ENCODE data around the gene MAP2K2. TPM values are rescaled to one million over a fixed set of nuclear protein-coding genes. Genes with fewer than 3 reads are reported as not detected.

Gene MAP2K2
- total and polyA plus RNA-seq, 11 donors, result 95.3 to 204 (median 118) TPM

DNA sequence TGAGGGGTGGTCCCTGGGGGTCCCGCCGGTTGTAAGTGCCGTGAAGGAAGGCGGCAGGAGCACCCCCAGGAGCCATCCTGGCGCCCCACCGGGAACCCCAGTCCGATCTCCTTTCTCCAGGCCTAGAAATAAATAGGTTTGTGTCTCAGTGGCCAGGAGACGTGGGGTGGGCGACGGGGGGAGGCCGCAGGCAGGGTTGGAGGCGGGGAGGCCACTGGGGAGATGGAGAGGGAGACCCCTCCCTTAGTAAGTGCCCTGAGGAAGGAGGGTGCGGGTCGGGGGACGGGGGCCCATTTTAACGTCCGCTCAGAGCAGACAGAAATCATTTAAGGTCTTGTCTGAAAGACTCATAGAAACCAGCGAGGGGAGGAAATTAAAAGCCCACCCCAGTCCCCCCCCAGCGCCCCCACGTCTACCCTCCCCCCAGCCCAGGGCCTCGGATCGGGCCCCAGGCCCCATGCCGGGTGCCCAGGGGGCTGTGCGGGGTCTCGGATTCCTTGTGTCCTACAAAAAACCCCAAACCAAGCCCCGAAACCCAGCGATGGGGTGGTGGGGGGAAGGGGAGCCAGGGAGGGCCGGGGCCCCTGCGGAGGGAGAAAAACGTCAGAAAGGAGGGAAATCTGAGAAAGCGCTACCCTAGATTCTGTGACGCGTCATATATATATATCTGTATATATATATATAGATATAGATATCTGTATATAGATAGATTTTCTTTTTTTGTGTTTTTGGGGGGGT lies 76.8 kb downstream of the MAP2K2 start:
- TF ChIP-seq, protein P1, sequence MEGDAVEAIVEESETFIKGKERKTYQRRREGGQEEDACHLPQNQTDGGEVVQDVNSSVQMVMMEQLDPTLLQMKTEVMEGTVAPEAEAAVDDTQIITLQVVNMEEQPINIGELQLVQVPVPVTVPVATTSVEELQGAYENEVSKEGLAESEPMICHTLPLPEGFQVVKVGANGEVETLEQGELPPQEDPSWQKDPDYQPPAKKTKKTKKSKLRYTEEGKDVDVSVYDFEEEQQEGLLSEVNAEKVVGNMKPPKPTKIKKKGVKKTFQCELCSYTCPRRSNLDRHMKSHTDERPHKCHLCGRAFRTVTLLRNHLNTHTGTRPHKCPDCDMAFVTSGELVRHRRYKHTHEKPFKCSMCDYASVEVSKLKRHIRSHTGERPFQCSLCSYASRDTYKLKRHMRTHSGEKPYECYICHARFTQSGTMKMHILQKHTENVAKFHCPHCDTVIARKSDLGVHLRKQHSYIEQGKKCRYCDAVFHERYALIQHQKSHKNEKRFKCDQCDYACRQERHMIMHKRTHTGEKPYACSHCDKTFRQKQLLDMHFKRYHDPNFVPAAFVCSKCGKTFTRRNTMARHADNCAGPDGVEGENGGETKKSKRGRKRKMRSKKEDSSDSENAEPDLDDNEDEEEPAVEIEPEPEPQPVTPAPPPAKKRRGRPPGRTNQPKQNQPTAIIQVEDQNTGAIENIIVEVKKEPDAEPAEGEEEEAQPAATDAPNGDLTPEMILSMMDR (IDR thresholded peaks at IDR 0.05), result no peak
- no peak for TF ChIP-seq POLR2A (IDR thresholded peaks at IDR 0.05)
- ATAC-seq (no peak), DNase-seq (no peak)
- 86 to 91% (median 89%) methylated on average over 33 of the region's 33 CpGs for WGBS, 4 donors
- intact Hi-C loops (cut with DNase I), result no loop called here
- H3K27ac ChIP-seq, result no peak overlapping the region
- no peaks in the 10 kb centered on the region for H3K9me3 ChIP-seq
- peaks cover 0 to 71% (median 48%) of the 10 kb centered on the region in 9 donors for H3K36me3 ChIP-seq
- peaks cover 0 to 39% (median 18%) of the 10 kb centered on the region in 12 donors for H3K4me1 ChIP-seq
- H3K27me3 ChIP-seq, result no peaks in the 10 kb centered on the region
- H3K4me3 ChIP-seq, result no peak overlapping the region

DNA sequence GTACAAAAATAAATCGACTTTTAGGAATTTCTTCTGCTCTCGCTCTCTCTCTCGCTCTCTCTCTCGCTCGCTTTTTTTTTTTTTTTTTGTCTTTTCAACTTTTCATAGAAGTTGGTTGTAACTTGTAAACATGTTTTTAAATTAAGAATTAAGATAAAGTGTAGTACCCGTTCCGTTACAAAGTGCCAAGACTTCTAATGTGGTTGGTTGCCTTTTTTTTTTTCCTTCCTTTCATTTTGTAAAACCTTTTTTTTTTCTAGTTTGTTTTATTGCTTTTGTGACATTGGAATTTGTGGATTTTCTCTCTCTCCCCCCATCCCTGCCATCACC lies 77.6 kb downstream of the MAP2K2 start:
- Histone ChIP-seq H3K4me1 (peaks cover 0 to 31% (median 15%) of the 10 kb centered on the region in 12 donors), H3K27ac (no peak overlapping the region), H3K27me3 (no peaks in the 10 kb centered on the region), H3K4me3 (no peak overlapping the region), H3K36me3 (peaks cover 0 to 70% (median 48%) of the 10 kb centered on the region in 9 donors), H3K9me3 (no peaks in the 10 kb centered on the region)
- 83 to 87% (median 85%) methylated on average over 7 of the region's 7 CpGs for WGBS, 4 donors
- DNase-seq, result no peak
- intact Hi-C loops (cut with DNase I), result no loop called here
- TF ChIP-seq, protein P1 (IDR thresholded peaks at IDR 0.05), result no peak
- TF ChIP-seq POLR2A (IDR thresholded peaks at IDR 0.05), result no peak
- no peak for ATAC-seq

DNA sequence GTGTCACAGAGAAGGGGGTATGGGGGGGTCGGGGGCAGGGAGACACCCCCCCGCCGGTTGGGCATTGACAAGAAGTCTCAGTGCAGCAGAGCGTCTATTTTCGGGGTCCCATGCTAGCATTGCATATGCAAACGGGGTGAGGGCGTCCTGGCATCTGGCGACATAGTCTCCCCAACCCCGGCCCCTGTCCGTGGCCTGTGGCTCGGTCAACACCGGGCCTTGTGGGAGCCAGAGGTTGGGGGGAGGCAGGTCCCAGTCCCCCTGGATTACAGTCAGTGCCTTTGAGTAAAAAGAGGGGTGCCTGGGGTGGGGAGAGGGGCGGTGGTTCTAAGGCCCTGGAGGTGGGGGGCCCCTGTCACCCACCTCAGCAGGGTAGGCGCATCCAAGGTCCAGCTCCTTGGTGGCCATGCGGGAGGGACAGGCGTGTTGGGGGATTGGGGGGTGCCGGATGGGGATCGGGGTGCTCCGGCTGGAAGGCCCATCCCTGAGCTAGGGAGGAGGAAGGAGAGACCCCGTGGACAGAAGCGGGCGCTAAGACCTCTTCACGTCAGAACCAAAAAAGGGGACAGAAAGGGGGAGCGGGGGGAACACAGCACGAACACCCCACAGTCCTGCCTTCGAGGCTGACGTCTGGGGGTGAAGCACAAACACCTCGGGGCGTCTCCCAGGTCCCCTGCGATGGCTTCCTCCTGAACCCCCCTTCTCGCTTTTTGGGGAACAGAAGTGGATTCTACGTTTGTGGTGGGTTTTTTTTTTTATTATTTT lies 78.1 kb downstream of the MAP2K2 start:
- Histone ChIP-seq H3K27me3 (no peaks in the 10 kb centered on the region), H3K4me1 (peaks cover 0 to 30% (median 15%) of the 10 kb centered on the region in 12 donors), H3K4me3 (no peak overlapping the region), H3K9me3 (no peaks in the 10 kb centered on the region), H3K36me3 (peaks cover 0 to 69% (median 50%) of the 10 kb centered on the region in 9 donors), H3K27ac (peak overlapping the region in 1 of 12 donors; percentile 38)
- ATAC-seq (no peak), DNase-seq (no peak)
- WGBS, 4 donors, result 90 to 92% (median 91%) methylated on average over 31 to 32 of the region's 32 CpGs
- intact Hi-C loops (cut with DNase I), result no loop called here
- no peak for TF ChIP-seq POLR2A (IDR thresholded peaks at IDR 0.05)
- TF ChIP-seq, protein P1 (IDR thresholded peaks at IDR 0.05), result no peak

DNA sequence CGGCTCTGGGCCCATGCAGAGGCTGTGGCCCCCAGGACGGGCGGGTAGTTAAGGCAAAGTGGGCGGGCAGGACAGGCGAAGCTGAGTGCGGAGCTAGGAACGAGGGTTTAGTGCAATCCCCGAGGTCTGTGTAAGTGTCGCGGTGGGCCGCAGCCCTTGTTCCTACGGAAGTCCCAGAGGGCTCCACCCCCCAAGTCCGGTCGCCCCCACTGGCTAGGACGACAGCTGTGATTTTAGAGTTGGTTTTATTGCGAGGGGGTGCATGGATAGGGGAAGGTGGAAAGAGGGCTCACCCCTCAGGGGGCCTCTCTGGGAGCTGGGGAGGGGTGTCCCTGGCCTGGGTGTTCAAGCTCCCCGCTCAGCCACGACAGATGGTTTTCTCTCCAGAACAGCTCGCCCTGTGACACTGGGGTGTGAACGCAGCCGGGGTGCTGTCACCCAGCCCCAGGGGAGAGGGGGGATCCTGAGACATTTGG lies 78.9 kb downstream of the MAP2K2 start:
- Histone ChIP-seq H3K27ac (no peak overlapping the region), H3K4me1 (peaks cover 0 to 26% (median 15%) of the 10 kb centered on the region in 12 donors)

More for the DNA sequence above, 78.9 kb downstream of the MAP2K2 start:
- DNase-seq (no peak), ATAC-seq (no peak)
- H3K27me3 ChIP-seq, result no peaks in the 10 kb centered on the region
- peaks cover 0 to 62% (median 43%) of the 10 kb centered on the region in 9 donors for H3K36me3 ChIP-seq
- WGBS, 4 donors, result 68 to 78% (median 72%) methylated on average over 21 of the region's 21 CpGs
- intact Hi-C loops (cut with DNase I), result no loop called here
- TF ChIP-seq POLR2A (IDR thresholded peaks at IDR 0.05), result no peak
- TF ChIP-seq, protein P1 (IDR thresholded peaks at IDR 0.05), result no peak
- no peak overlapping the region for H3K4me3 ChIP-seq
- H3K9me3 ChIP-seq, result no peaks in the 10 kb centered on the region
